Vagina (tissue), 2 donors: ENCODE results near the gene LHFPL2.

Experiments
- CTCF ChIP-seq, 3 experiments: fragments of 450-650 bp in 2 of 3; fragments of 200-600 bp in 1 of 3; sonication (generic) in 1 of 3; IDR thresholded peaks; one replicate each; pipeline ENCODE4 v1.5.1; 2017 to 2019; ENCODE audit warnings: antibody characterized with exemption in 3 of 3, mild to moderate bottlenecking in 2 of 3, moderate library complexity in 2 of 3
- POLR2A ChIP-seq, 2 donors: fragments of 450-650 bp; IDR thresholded peaks; one replicate each; pipeline ENCODE4 v1.6.1; 2017; ENCODE audit warnings: antibody characterized with exemption in 2 of 2, mild to moderate bottlenecking in 2 of 2, moderate library complexity in 2 of 2
- POLR2AphosphoS5 ChIP-seq, 2 donors: sonication (generic); formaldehyde crosslinking; IDR thresholded peaks; one replicate each; pipeline ENCODE4 v1.9.0; 2017; ENCODE audit warnings: antibody characterized with exemption in 2 of 2, mild to moderate bottlenecking in 2 of 2, low read depth in 1 of 2; ENCODE audit not compliant: insufficient read depth in 1 of 2

GRCh38 chr5:78573318-78573717, 75.3 kb downstream of the LHFPL2 start:
- TF ChIP-seq POLR2AphosphoS5 (IDR thresholded peaks at IDR 0.05; ENCODE audit: insufficient read depth in 1 of 2, low read depth in 1 of 2) (no peak), CTCF (IDR thresholded peaks at IDR 0.05) (no peak), POLR2A (IDR thresholded peaks at IDR 0.05) (no peak)
